Kidney tubule cell (primary cell): Measurements from ENCODE around the gene CDKN2A.
A peak's percentile ranks its signal among the peaks of the same experiment; 100 is the strongest.

Experiments
- DNase-seq: peaks from one replicate; pipeline ENCODE4 v3.0.0-alpha.2; 2018; ENCODE audit warnings: low spot score

CDKN2A gene

GRCh38 chr9:22005702-22006606 lies 11.8 kb upstream of the CDKN2A start:
- DNase-seq = no peak

GRCh38 chr9:22005021-22005701 lies 11.0 kb upstream of the CDKN2A start:
- DNase-seq = peak; percentile 33

- no peak for DNase-seq
Observed at GRCh38 chr9:22002038-22002437, 7.8 kb upstream of the CDKN2A start.

GRCh38 chr9:21998026-21998425 lies 3.8 kb upstream of the CDKN2A start:
- no peak for DNase-seq

GRCh38 chr9:21997480-21997879 lies 3.3 kb upstream of the CDKN2A start:
- no peak for DNase-seq

GRCh38 chr9:21996858-21997257 lies 2.7 kb upstream of the CDKN2A start:
- no peak for DNase-seq

GRCh38 chr9:21996438-21996837 lies 2.2 kb upstream of the CDKN2A start:
- no peak for DNase-seq

GRCh38 chr9:21995666-21996398 lies 1.6 kb upstream of the CDKN2A start:
- DNase-seq = no peak

GRCh38 chr9:21995006-21995665 lies 944 bp upstream of the CDKN2A start:
- DNase-seq = peak; percentile 82

GRCh38 chr9:21994556-21995005 lies 389 bp upstream of the CDKN2A start, which contains the start of gene CDKN2B-AS1:
Gene CDKN2B-AS1 (plus strand): TSS chr9:21994791.
- DNase-seq = peak; percentile 72

GRCh38 chr9:21993007-21993406 lies 1.2 kb downstream of the CDKN2A start:
- no peak for DNase-seq

- no peak for DNase-seq
Observed at GRCh38 chr9:21991072-21991959, 2.9 kb downstream of the CDKN2A start.

GRCh38 chr9:21989440-21990189 lies 4.6 kb downstream of the CDKN2A start:
- no peak for DNase-seq

GRCh38 chr9:21988056-21988990 lies 5.9 kb downstream of the CDKN2A start:
- no peak for DNase-seq

- DNase-seq = no peak
Observed at GRCh38 chr9:21985964-21986667, 8.1 kb downstream of the CDKN2A start.

- DNase-seq = no peak
Observed at GRCh38 chr9:21984101-21984500, 10.1 kb downstream of the CDKN2A start.

- DNase-seq = no peak
Observed at GRCh38 chr9:21983561-21983935, 10.6 kb downstream of the CDKN2A start.

GRCh38 chr9:21982861-21983560 lies 11.2 kb downstream of the CDKN2A start:
- no peak for DNase-seq
